Activated CD8-positive, alpha-beta memory T cell treated with anti-CD3 and anti-CD28 coated beads, Interleukin-2, amount 50 U/mL, for 4 hours (primary cell): ENCODE measurements around the gene MAX.

Experiments used
- DNase-seq: peaks from one replicate; pipeline ENCODE4 v3.0.0-alpha.2; 2020

The MAX gene, protein sequence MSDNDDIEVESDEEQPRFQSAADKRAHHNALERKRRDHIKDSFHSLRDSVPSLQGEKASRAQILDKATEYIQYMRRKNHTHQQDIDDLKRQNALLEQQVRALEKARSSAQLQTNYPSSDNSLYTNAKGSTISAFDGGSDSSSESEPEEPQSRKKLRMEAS

DNA sequence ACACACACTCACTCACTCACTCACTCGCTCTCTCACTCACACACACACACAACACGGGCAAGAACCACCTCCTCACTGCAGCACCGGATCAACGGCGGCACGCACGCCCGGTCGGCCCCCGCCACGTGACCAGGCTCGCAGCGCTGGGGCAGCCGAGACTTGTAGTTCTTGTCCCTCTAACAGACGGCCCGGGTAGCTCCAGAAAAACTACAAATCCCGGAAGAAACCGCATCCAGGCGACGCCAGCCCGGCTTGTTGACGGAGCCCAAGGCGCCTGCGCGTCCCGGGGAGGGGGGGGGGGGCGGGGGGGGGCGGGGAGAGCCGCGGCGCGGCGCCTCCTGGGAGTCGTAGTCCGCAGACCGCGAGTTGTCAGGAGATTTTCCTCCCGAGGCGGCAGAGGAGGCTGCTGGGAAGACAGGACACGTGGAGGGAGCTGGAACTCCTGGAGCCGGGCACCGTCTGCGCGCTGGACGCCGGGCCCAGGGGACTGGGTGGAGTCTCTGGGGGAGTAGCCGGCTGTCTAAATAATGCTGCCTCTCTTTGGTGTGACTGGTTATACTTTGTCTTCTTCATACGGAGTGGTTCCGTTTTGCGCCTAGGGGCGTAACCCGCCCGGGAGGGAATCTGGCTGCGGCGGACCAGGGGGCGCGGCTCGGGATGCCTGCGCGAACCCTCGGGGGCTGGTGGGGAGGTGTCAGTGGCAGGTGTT is at the start of gene MAX:
Gene MAX, minus strand, starts transcription at position 77 of the 709 bp plus-strand sequence. CDS start 178 bp downstream, outside the sequence.
- peak; percentile 97 for DNase-seq

DNA sequence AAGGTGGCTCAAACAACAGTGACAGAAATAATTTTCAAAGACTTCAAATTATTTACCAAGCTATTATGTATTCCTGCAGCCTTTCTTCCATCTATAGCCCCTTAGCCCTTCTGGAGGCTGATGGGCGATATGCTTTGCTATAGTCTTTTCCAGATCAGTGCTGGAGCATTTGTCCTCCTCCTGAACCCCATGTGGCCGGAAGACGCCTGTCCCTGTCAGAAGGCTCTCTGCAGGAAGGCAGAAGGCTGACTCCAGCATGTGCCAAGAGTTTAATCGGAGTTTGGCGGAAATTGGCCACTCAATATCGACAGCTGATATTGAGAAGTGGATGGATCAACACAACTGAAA is 49.3 kb upstream of the MAX start:
- DNase-seq: no peak

DNA sequence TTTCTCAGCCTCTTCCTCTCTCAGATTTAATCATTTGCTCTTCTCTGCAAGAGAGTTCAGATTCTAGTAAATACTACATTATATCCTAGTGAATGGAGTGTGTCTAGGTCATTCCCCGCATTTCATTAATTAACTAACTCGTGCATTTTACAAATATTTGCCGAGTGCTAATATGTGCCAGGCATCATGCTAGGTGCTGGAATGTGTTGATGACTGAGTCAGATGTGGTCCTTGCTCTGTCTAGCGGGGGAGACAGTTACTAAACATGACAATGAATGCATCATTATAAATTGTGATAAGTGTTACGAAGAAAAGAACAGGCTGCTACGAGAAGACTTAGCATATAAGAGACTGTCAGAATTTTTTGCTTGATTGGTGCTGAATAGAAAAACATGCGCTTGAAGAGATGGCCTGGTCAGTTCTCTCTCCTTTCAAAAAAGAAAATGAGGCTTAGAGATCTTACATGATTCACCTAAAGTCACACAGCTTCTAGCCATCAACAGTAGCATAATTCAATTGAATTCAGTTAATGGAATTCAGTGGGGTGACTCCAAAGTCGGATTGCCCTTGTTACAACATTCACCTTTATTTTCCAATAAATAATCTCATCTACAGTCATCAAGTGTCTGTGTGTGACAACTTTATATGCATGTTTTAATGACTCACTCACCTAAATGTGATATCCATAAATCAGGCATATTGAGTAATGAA is 48.7 kb upstream of the MAX start:
- no peak for DNase-seq

DNA sequence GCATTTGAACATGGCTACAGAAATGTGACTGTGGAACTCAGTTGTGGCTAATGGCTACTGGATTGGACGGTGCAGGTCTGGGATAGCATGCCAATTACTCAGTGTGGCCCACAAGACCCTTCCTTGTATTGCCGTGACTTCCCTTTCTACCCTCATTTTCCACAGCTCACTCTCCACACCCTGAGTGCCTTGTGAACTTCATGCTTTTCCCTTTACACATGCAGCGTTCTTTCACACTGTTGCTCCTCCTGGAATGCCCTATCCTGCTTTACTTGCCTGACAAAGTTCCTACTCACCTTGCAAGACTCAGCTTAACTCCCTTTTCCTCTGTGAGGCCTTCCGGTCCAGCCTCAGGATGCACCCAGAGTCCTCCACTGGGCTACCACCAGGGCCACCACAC is 46.8 kb upstream of the MAX start:
- no peak for DNase-seq

DNA sequence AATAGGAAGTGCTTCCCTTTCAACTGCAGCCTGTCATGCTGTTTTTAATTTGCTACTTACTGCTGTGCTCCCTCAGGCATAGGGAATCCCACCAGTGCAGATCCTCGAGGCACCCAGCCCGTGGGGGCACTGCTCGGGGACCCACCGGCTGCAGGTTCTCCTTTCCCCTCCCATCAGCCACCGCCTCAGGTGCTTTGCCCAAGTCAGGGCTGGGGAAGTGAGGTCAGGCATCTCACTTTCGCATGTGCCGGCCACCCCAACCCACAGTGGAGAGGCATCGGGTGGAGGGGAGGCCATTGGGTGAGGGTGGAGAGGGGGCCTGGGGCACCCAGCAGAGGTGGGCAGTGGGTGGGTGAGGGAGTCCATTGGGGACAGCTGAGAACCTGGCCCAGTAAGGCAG is 41.9 kb upstream of the MAX start:
- DNase-seq: no peak

DNA sequence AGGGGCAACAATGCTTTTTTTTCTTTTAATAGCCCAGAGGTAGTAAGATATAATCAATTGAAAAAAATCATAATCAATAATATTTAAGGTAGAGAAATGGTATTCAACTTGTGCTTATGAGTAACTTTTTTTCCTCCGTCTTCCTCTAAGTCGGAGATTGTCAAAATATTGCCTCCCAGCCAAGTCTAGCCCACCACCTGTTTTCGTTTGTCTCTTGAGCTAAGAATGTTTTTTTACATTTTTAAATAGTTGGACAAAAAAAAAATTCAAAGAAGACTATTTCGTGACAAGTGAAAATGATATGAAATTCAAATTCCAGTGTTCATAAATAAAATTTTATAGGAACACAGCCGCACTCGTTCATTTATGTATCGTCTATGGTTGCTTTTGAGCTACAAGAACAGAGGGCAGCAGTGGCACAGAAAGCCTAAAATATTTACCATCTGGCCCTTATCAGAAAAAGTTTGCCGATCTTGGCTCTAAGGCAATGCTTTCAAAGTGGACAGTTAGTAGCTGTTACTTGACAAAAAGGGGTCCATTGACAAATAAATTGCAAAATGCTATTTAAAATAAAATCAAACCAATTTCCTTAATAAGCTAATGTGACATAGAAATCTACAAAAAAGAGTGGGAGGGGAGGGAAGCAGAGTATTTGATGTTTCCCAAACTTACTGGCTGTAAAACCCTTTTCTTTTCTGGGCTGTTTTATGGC is 40.8 kb upstream of the MAX start:
- DNase-seq: no peak

DNA sequence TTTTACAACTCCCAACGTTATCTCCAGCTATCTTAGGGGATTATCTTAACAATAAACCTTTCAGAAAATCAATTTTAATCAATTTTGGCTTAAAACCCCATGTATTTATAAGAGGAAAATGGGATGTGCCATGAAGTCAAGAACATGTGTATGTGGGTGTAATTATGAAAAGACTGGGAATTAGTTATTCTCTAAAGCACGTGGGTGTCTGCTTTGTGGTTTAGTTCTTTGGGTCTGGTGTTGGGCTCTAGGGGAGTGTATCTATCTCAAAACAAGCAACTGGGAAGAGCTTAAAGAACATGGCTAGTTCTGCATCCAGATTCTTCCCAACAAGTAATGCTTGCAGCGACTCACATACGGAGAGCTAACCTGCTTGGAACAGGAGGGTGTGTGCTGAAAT is 40.1 kb upstream of the MAX start:
- no peak for DNase-seq

DNA sequence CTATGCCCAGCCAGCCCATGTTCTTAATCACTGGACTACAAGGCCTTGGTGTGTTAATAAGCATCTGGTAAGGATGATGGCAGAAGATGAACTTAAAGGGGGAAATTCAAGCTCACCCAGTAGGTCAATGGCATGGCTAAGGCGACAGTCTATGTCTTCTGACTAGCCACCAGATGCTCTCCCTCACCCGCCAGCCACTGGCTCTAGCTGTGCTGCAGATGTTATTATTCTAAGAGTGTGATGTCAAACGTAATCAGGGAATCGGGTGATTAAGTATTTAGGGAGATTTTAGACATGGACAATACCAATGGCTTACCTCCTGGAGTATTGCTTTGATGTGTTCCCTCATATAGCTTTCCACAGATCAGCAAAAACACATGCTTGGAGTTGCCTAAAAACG is 39.2 kb upstream of the MAX start:
- no peak for DNase-seq

DNA sequence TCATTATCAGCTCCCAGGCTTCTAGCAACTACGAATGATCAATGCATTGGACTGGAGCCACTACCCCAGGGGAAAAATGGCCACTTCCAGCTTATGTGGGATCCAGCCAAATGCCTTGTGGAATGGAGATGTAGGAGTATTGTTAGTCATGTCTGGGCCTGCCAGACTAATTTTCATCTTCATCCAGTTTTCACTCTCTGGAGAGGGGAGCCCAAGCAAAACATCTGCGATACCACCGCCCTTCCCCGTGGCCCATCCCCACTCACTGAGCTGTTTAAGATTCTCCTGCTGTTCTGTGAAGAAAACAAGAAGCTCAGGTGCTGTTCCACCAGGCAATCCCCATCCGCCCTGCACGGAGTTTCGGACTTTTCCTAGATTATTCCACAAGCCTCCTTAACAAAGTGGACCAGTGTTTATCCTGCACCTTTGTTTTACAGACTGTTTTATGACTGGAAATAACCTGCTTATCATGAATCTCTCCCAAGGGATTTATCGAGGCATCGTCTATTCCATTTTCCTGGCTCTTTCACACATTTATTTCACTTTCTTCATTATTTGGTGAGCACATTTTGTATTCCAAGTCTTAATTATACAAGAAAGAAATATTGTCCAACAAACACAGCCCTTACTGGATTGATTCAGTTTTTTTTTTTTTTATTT is 35.5 kb upstream of the MAX start:
- DNase-seq: no peak

DNA sequence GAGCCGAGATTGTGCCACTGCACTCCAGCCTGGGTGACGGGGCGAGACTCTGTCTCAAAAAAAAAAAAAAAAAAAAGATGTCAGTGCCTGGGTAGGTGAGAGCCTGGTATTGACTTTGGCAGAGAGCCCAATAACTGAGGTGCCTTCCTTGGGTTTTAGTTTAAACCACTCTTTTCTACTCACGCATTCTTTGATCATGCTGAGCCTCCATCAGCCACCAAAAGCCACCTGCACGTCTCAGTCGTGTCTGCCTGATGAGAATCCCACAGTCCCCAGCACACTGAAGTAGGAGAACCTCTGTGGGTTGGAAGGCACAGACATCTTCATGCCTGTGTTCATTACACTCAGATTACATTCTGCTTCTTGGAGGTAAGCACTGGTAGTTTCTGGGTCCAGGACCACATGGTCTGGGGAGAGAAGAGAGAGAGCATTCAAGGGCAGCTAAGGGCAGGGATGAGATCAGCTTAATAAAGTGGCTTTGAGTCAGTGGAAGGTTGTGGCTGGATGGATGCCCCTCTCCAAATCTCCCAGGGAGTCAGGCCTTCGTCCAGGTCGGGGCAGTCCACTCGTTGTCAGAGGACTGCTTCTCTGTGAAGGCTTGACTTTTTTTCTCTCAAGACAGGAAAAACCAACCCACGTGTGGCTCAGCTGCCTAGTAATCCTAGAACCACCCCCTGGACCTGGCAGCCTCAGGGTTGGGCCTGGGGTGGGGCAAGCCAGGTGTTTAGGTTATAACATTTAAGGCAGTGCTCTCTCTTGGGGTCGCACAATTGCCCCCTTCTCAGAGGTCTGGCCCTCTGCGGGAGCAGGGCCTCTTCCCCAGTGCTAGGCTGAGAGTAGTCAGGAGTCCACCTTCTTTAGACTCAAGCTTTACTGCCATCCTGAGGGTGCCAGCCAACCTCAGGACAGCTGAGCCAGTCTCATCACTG is 32.6 kb upstream of the MAX start:
- no peak for DNase-seq

DNA sequence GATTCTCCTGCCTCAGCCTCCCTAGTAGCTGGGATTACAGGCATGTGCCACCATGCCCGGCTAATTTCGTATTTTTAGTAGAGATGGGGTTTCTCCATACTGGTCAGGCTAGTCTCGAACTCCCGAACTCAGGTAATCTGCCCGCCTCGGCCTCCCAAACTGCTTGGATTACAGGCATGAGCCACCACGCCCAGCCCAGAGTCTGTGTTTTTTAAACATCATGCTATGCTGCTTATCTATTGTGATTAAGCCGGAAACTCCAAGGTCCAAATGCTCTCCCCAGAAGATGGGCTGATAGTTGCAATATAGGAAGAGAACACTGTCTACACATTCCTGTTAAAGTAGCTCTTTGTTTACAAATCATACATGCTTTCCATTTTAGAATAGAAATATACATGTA is 30.5 kb upstream of the MAX start:
- no peak for DNase-seq

DNA sequence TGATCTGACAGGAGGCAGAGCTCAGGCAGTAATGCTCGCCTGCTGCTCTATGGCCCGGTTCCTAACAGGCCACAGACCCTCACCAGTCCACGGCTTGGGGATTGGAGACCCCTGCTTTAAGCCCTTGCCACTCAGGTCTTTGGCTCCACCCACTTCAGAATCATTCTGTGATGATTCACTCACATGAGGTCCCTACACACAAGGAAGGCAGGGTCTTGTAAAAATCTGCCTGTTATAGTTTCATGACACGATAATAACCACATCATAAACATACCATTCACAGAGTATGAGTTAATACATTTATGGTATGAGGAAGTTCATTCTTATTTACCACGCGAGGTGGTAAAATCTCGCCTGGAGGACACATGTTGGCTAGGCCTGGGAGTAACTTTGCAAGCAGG is 29.0 kb upstream of the MAX start:
- no peak for DNase-seq

DNA sequence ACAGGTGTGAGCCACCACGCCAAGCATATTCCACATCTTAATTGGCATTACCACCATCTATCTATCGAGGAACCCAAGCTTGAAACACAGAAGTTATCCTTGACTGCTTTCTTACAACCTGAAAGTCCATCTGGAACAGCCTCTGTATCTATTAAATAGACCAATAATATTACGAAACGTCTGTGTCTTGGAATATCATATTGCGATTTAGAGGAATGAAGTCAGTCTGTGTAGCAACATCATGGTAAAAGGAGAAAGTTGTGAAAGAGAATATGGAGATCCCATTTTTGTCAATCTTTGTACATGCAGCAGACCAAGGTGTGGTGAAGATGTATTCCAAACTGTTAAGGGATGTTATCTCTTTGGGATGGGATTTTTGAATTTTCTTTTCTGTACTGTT is 25.8 kb upstream of the MAX start:
- no peak for DNase-seq

DNA sequence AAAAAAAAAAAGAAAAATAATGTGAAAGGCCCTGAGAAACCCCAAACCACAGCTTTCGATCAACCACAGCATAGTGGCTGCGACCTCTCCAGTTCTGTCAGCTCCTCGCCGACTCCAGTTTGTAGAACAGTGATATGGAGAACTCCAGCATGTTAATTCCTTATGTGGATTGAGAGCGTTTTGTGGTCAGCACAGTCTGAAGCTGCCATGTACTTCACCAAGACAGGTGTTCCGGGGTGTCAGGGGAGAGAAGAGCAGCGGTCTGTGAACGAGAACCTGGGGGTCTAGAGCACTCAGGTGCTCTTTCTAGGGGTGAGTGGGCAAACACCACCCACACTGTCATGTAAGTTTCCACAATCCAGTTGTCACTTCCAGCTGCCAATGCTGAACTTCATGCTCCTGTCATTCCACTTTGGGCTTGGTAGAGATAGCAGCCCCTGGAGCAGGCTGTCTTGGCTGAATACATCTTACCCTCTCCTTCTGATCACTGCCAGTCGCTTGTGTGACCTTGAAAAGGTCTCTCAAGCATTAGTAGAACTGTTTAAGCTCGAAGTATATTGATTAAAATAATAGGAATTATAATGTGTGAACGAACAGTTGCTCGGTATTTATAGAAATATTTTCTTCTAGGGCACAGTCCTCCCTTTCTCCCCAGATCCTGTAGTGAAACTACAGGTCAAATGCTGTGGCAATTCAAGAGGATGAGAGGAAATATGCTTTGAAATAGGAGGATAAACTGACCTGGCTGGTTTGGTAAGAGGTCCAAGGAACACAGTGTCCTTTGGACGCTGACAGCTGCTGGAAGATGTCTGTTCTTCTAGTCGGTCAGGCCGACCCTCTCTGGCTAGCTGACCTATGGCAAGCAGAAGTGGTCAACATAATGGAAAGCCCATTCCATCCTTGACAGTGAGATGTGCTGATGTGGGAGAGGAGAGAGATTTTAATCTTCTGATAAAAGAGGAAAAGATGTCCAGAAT is 15.7 kb upstream of the MAX start:
- DNase-seq: no peak

DNA sequence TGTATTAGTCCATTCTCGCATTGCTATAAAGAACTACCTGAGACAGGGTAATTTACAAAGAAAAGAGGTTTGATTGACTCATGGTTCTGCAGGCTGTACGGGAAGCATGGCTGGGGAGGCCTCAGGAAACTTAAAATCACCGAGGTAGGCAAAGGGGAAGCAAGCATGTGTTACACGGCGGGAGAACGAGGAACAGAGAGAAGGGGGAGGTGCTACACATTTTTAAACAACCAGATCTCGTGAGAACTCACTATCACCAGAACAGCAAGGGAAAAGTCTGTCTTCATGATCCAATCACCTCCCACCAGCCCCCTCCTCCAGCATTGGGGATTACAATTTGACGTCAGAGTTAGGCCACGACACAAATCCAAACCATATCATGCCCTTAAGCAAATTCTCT is 13.3 kb upstream of the MAX start:
- DNase-seq: no peak

DNA sequence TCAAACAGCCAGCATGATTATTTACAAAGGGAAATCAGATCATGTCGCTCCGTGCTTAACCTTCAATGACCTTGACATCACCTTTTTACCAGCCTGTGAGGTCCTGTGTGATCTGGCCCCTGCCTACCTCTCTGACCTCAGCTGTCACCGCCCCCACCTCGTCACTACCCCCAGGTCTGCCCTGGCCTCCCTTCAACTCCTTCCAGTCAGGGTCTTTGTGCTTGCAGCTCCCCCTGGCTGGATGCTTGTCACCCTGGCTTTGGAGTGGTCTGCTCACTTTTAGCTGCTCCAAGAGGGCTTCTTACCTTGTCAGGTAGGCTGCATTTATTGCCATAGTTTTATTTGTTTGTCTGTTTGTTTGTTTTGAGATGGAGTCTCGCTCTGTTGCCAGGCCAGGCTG is 8.2 kb upstream of the MAX start:
- no peak for DNase-seq

DNA sequence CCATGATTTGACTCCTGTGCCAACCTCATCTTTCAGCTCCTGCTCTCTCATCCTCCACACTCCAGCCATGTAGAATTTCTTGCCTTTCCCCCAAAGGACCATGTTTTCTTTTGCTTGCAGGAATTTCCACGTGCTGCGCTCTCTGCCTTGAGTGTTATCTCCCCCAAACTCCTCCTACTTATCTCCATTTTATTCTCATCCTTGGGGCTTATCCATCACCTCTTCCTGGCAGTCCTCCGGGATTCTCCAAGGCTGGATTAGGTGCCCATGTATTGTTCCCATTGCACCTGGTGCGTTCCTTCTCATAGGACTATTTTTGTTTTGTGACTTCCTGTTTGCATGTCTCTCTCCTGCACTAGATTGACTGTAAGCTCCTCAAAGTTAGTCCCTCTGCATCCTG is 7.0 kb upstream of the MAX start:
- DNase-seq: no peak

DNA sequence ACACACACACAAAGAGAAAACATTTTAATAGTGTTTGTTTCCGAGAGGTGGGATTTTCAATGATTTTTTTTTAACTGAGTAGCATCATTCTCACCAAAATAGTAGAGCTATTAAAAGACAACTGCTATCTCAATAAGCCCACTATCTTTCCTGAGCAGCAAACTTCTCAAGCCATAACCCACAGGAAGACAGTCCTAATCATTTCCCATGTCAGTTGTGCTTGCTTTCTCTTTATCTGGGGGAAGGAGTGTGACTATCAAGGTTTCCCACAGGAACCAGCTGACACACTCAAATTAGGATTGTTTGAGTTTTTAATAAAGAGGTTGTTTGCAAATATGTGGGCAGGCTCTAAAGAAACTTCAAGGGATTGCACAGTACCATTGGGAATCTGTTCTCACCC is 4.9 kb upstream of the MAX start:
- no peak for DNase-seq

DNA sequence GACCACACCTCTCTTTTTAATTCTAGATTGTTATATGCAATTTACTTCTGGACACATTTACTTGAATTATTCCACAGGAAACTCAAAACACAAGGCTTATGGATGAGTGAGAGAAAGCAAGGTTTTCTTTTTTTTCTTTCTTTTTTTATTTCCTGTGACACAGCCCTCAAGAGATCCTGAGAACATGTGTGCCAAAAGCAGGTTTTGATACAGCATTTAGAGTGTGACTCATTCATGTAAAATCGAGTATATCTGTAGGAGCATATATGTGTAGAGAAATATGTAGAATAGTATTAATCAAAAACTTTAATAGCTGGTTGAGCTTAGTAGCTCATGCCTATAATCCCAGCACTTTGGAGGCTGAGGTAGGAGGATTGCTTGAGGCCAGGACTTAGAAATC is 4.4 kb upstream of the MAX start:
- no peak for DNase-seq

DNA sequence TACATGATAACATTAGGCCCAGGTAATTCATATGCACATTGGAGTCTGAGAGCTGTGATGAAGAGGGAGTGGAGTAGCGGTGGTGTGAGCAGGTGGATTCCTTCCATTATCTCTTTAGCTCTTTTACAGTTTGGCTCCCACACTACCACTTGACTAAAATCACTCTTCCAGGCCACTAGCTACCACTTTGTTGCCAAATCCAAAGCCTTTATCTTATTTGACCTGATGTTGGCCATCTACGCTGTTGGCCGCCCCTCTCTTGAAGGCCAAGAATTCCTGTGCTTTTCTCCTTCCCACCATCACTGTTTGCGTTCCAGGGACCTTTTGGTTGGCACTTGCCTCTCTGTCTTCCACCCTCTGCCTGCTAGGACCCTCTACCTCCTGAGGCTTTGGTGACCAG is 4.0 kb upstream of the MAX start:
- DNase-seq: no peak

DNA sequence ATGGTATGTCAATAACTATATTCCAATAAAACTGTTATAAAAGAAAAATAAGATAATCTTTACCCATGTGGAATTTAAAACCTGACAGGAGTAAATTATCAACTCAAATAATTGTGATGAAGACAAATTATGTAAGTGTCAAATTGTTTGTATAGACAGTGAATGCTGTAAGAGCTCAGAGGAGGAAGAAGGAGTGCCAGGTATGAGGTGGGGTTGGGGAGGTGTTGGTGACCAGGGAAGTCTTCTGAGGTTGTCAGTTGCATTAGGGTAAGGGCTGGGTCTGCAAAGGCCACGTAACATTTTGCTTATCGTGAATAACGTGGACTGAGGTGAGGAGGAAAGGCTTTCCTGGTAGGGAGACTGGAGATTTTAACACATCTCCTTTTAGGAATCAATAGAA is 2.5 kb upstream of the MAX start:
- DNase-seq: no peak
